DND-41 (cell line): ENCODE measurements around the gene MEGF6.

Experiments used
- EZH2 ChIP-seq: IDR thresholded peaks from 3 replicates; pipeline ENCODE4 v1.6.1; 2012; ENCODE audit warnings: borderline replicate concordance, low read depth, mild to moderate bottlenecking, moderate library complexity, low read length, inconsistent platforms; ENCODE audit not compliant: severe bottlenecking
- TF ChIP-seq, protein P1 (sequence below): IDR thresholded peaks from 2 replicates; pipeline ENCODE4 v1.5.1; 2012; ENCODE audit warnings: borderline replicate concordance, low read length, moderate library complexity, mild to moderate bottlenecking; ENCODE audit not compliant: poor library complexity, severe bottlenecking; ENCODE audit errors: extremely low read depth

DNA sequence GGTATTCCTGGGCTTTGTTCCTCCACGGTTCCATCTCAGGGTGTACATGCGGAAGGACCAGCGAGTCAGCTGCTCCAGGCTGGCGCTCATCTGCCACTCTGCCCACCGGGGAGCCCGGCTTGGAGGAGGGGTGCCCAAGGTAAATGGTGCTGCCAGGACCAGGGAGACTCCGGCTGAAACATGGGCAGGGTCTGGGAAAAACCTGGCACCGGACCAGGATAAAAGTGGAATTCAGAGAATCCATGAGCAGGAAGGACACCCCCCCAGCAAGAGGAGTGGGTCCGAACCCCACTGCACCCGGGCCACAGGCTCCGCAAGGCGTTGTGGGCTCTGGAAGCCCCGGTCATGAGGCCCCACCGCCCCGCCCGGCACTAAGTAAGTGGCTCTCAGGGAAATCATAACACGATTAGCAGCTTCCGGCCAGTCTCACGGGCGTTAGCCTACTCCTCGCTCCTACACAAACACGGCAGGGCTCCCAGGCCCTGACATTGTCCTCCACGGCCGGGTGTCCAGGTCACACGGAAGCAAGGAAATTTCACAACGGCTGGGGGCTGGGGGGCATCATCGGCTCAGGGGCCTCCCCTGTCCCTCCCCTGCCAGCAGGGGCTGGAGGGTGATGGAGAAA is 21.1 kb downstream of the MEGF6 start:
- TF ChIP-seq, protein P1, sequence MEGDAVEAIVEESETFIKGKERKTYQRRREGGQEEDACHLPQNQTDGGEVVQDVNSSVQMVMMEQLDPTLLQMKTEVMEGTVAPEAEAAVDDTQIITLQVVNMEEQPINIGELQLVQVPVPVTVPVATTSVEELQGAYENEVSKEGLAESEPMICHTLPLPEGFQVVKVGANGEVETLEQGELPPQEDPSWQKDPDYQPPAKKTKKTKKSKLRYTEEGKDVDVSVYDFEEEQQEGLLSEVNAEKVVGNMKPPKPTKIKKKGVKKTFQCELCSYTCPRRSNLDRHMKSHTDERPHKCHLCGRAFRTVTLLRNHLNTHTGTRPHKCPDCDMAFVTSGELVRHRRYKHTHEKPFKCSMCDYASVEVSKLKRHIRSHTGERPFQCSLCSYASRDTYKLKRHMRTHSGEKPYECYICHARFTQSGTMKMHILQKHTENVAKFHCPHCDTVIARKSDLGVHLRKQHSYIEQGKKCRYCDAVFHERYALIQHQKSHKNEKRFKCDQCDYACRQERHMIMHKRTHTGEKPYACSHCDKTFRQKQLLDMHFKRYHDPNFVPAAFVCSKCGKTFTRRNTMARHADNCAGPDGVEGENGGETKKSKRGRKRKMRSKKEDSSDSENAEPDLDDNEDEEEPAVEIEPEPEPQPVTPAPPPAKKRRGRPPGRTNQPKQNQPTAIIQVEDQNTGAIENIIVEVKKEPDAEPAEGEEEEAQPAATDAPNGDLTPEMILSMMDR = no peak
- TF ChIP-seq EZH2 = no peak
